AG10803 (cell line): ENCODE measurements around the gene CYB5A.
A peak's percentile ranks its signal among the peaks of the same experiment; 100 is the strongest.

ENCODE experiments used
- DNase-seq: peaks from one replicate; pipeline ENCODE4 v3.0.0; 2010; ENCODE audit warnings: low read depth
- H3K4me3 ChIP-seq: 2 replicates; pipeline ENCODE4 v1.5.1; 2011; ENCODE audit warnings: mild to moderate bottlenecking, low read length, control low read depth
- CTCF ChIP-seq: conservative IDR thresholded peaks from 2 replicates; pipeline ENCODE4 v1.5.1; 2011; ENCODE audit warnings: mild to moderate bottlenecking, low read length, control low read depth, inconsistent platforms

The CYB5A gene

GRCh38 chr18:74291771-74292540, at the start of gene CYB5A:
TSS of gene CYB5A (minus strand) at chr18:74291963. CDS start at chr18:74291875, 88 bp downstream.
- peak; percentile 93 for DNase-seq
- peak; percentile 20; the same call in 1 of the 2 replicates for TF ChIP-seq CTCF
- H3K4me3 ChIP-seq, result peak within 1 kb of the TSS; percentile 91

DNA sequence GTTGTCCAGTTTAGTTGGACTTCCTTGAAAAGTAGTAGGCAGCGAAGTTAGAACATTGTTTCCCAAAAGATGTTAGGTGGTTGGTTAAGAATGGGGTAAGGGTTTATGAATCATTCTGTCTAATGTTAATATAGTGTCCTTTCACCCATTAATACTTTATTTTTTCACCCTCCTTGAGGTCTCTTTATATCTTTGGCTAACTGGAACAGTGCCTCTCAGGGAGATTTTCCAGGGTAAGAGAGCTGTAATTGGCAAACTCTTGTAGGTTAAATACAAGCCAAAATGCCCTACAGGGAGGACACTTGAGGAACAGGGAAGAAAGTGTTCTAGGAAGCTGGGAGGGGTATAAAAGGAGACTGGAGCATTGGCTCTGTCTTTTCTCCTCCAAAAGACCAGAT, 46.1 kb upstream of the CYB5A start:
- no peak overlapping the region for H3K4me3 ChIP-seq
- TF ChIP-seq CTCF, result no peak
- DNase-seq, result no peak

DNA sequence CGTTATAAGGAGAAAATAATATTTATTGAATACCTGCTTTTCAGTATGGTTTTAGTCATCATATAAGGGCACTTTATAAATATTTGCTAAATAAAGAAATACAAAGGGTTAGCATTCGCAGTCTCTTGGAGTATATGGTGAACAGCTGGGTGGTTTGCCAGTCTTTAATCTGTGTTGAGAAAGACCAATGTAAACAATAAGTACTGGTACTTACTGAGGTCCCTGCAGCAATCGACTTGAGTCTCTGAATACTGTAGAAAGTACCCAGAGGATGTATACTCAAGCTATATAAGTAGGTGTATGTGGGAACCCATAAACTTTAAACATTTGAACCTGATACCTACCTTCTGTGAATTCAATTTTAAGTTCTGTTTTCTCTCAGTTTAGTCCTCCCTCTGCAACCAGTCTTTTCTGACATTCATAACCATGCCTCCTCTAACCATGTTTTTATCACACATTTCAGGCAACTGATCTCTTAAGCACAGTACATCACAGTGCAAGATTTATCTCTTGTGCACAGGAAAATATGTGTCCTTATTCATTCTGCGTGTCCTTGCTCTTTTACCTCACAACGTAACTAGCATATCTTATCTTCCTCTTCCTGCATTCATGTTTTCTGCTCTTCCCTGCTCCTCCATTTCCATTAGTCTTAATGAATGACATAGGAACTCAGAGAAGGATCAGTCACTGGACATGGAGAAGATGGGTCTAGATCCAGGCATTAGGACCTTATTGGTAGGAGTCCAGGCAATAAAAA, 45.6 kb upstream of the CYB5A start:
- DNase-seq, result no peak
- no peak for TF ChIP-seq CTCF
- no peak overlapping the region for H3K4me3 ChIP-seq

DNA sequence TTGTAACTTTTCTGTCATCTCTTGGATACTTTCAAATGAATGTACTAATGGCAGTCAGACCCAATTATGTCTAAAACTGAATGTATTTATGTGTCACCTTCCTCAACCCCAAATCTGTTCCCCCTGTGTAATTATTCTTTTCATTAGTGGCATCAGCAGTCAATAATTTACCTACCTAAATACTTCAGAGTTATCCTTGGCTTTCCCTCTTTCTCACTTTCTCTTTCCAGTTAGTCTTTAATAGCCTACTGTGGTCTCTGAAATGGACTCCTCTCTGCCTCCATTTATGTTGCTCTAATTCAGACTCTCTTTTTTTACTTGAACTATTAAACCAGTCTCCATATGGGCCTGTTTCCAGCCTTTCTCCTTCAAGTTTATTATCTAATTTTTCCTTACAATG, 44.9 kb upstream of the CYB5A start:
- H3K4me3 ChIP-seq, result no peak overlapping the region
- DNase-seq, result no peak
- no peak for TF ChIP-seq CTCF

DNA sequence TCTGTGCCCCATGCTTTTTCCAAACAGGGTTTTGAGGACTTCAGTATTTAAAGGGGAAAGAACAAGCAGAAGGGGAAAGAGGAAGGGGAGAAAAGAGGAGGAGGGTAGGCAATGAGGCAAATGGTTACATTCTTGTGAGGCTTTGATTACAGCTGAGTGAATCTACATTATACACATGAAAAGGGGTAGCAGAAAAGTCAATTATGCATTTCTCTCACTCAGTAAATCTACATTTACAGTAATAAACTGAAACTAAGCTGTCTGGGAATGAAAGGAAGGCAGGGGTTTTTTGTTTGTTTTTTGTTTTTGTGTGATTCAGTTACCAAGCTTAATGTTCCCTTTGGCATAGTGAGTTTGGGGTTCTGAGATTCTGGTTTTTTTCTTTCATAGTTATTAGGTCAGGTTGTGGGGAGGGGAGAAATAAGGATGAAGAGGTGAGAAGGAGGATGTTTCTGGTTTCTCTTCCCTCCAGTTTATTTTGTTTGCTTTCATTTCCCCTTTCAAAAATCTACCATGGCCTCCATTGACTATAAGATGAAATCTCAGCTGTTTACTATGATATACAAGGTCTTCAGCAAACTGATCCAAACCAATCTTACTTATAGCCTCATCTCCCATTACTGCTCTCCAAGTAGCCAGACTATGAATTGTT, 42.6 kb upstream of the CYB5A start:
- H3K4me3 ChIP-seq, result no peak overlapping the region
- no peak for TF ChIP-seq CTCF
- no peak for DNase-seq

GRCh38 chr18:74333091-74333490, 41.3 kb upstream of the CYB5A start:
- DNase-seq, result peak; percentile 36
- no peak for TF ChIP-seq CTCF
- no peak overlapping the region for H3K4me3 ChIP-seq
